Ishikawa (cell line): ENCODE results near the gene CAMK4.

ENCODE experiments used
- CREB1 ChIP-seq: IDR thresholded peaks from 2 replicates; pipeline ENCODE4 v1.6.1; 2012; ENCODE audit warnings: low read depth
- EGR1 ChIP-seq: IDR thresholded peaks from 2 replicates; pipeline ENCODE4 v1.6.1; 2012
- EP300 ChIP-seq: IDR thresholded peaks from 2 replicates; pipeline ENCODE4 v1.6.1; 2012; ENCODE audit warnings: borderline replicate concordance
- FOXM1 ChIP-seq: IDR thresholded peaks from 2 replicates; pipeline ENCODE4 v1.6.1; 2012; ENCODE audit warnings: low read depth, borderline replicate concordance
- MAX ChIP-seq: IDR thresholded peaks from 2 replicates; pipeline ENCODE4 v1.6.1; 2012
- RAD21 ChIP-seq: IDR thresholded peaks from 2 replicates; pipeline ENCODE4 v1.6.1; 2012; ENCODE audit warnings: low read depth
- REST ChIP-seq: IDR thresholded peaks from 2 replicates; pipeline ENCODE4 v1.6.1; 2012; ENCODE audit warnings: low read depth, mild to moderate bottlenecking
- TAF1 ChIP-seq: IDR thresholded peaks from 2 replicates; pipeline ENCODE4 v1.6.1; 2012; ENCODE audit warnings: low read depth, mild to moderate bottlenecking
- TCF12 ChIP-seq: IDR thresholded peaks from 2 replicates; pipeline ENCODE4 v1.6.1; 2012; ENCODE audit warnings: low read depth
- YY1 ChIP-seq: IDR thresholded peaks from 2 replicates; pipeline ENCODE4 v1.6.1; 2012; ENCODE audit warnings: low read depth

- TF ChIP-seq REST (no peak), EP300 (no peak), EGR1 (no peak), YY1 (no peak), MAX (no peak), RAD21 (no peak), TCF12 (no peak), TAF1 (no peak), CREB1 (no peak), FOXM1 (no peak)
Observed at GRCh38 chr5:111284825-111285224, 60.6 kb downstream of the CAMK4 start.
